GM18507 (cell line): Measurements from ENCODE around the gene EFCAB9.
"Not testable (repeated sequence)": the region's sequence is repeated elsewhere in the genome, so short reads cannot be mapped to it uniquely, and the experiment has no call there.

Experiments used
- DNase-seq: peaks from one replicate; pipeline ENCODE4 v3.0.0; 2011; ENCODE audit warnings: low read depth; ENCODE audit not compliant: insufficient read length; ENCODE audit errors: extremely low spot score
- FAIRE-seq: peaks from 2 replicates; lab custom pipeline; 2011; peaks lifted over from hg19 to GRCh38; lab: Jason Lieb, UNC

EFCAB9 gene

DNA sequence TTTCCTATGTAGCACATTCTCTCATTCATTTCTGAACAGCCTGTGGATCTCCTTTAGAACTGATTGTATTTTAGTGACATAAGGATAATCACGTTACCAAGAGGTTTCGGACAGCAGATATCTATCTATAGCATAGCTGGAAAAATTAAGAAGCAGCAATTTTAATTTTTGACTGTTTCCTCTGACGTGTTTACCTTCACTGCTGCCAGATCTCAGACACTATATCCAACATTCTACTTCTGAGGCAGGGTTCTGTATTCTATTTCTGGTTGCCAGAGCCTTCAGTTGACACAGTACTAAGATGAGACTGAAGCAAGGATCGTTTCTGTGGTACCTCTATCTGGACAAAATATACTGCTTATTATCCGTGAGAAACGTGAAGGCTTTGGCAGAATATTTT lies at the start of gene EFCAB9:
TSS of gene EFCAB9 (plus strand) at position 301 of the 400 bp plus-strand sequence. CDS start at position 302, 1 bp downstream.
- no peak for FAIRE-seq
- no peak for DNase-seq

GRCh38 chr5:172144291-172144815 lies 49.6 kb upstream of the EFCAB9 start:
- no peak for DNase-seq
- no peak for FAIRE-seq

DNA sequence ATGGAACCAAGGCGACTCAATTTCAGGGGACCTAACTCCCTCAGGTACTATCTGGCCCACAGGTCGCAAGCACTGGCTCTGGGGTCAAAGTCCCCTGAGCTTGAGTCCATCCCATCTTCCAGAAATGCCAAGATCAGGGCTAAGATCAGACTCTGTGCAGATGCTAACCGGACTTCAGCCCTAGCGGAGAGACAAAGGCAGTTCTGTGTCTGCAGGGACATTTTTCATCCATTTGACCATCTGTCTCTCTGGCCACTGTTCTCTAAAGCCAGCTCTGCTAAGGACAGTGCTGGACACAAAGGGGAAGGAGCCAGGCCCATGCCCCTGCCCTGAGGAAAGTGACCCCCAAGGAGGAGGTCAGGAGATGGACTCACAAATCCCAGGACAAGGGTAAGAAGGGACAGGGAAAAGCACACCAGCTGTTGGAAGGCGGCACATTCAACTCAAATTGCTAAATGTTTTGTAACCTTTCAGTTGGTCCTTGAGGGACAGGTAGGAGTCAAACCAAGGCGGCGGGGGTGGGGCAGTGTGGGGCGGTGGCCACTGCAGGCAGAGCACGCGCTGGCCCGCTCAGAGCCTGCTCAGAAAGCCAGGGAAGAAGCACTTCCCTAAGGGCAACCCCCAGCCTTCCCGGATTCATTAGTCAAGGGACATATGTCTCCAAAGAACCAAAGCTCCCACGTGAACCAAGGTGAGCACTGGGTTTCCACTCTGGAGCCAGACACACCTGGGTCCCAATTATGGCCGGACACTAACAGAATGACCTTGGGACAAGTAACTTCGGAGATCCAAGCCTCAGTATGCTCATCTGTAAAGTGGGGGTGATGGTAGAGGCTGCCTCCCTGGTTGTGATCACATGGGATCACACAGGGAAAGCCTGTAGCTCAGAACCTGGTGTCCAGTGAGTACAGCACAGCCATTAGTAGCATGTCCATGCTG lies 48.8 kb upstream of the EFCAB9 start:
- no peak for DNase-seq
- no peak for FAIRE-seq

DNA sequence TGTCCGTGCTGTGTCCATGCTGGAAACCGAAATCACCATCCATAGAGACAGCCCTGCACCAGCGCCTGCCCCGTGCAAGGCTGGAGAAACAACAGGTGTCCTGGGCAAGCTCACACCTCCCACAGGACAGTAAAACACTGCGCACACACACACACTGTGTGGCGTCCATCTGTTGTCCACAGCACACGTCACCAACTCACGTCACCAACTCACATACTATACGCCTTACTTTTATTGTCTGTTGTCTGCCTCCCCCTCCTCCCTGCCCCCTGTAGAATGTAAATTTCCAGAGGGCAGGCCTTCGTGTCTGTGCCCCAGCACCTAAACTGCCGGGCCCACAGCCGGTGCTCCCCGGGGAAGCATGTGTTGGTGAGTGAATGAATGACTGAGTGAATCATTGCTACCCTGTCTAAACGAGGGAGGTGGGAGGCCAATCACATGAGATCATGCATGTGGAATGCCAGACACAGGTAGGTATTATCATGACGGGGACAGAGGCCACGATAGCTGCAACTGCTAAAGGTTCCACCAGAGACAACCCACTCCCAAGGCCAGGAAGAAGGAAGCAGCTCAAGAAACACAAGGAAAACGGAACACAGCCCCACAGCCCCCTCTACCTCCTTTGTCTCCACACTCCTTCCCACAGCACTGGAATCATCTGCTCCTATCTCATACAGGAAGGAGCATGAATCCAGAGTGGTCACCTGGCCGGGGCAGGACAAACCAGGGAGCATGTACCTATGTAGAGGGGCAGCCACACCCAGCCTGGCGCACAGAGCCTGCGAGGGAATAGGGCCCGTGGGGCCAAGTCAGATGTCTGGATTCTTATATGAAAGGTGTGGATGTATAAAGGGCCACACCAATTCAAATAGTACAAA lies 47.9 kb upstream of the EFCAB9 start:
- DNase-seq = no peak
- no peak for FAIRE-seq

DNA sequence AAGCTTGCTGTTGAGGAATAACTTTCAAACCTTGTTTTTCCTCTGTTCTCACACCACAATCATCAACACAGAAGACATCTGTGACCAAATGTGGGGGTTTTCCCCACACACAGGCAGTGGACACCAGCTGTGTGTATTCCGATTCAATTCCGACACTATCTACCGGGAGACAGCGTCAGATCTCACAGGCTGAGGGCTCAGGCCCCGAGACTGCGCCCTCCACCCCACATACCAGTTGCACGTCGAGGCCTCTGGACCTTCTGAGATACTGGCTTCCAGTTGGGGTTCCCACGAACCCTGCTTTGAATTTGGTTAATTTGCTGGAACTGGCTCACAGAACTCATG lies 47.3 kb upstream of the EFCAB9 start:
- FAIRE-seq = no peak

GRCh38 chr5:172147857-172148256 lies 46.1 kb upstream of the EFCAB9 start:
- no peak for DNase-seq
- FAIRE-seq = no peak

More for the DNA sequence above, 47.3 kb upstream of the EFCAB9 start:
- no peak for DNase-seq

- FAIRE-seq = no peak
- DNase-seq = no peak
Observed at GRCh38 chr5:172148381-172148780, 45.6 kb upstream of the EFCAB9 start.

- FAIRE-seq = no peak
Observed at GRCh38 chr5:172149073-172149472, 44.9 kb upstream of the EFCAB9 start.

GRCh38 chr5:172149481-172149880 lies 44.5 kb upstream of the EFCAB9 start:
- not testable (repeated sequence) for FAIRE-seq, DNase-seq

More at GRCh38 chr5:172149073-172149472, 44.9 kb upstream of the EFCAB9 start:
- DNase-seq = no peak

- FAIRE-seq (peak; percentile 78), DNase-seq (peak; percentile 22)
Observed at GRCh38 chr5:172150514-172151425, 43.2 kb upstream of the EFCAB9 start.

DNA sequence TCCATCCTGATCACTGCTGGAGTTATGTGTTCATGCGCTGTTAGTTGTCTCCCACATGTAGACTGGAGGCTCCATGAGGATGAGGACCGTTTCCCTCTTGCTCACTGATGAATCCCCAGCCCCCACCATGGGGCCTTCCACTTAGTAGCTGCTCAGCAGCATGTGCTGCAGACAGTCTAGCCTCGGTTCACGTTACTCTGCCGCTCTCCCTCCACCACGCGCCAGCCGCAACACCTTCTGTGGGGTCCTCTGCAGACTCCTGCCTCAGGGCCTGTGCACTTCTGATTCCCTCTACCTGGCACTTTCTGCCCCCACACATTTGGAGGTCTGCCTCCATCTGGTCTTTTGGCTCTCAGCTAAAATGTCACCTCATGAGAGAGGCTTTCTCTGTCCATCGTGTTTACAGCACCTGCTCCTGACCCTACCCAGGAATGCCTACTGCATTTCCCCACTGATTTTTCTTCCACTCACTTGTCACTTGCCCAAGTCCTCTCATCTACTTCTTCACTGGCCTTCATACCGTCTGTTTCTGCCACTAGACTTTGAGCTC lies 42.2 kb upstream of the EFCAB9 start:
- FAIRE-seq (no peak), DNase-seq (no peak)

GRCh38 chr5:172153695-172154094 lies 40.3 kb upstream of the EFCAB9 start:
- DNase-seq = no peak
- FAIRE-seq = no peak

DNA sequence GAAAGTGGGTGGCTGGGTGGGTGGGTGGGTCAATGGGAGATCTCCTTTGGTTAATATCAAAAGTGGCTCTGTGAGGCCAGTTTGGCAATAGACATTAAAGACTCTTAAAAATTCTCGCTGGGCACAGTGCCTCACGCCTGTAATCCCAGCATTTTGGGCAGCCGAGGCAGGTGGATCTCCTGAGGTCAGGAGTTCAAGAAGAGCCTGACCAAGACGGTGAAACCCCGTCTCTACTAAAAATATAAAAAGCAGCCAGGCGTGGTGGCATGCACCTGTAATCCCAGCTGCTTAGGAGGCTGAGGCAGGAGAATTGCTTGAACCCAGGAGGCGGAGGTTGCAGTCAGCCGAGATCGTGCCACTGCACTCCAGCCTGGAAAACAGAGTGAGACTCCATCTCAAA lies 38.9 kb upstream of the EFCAB9 start:
- not testable (repeated sequence) for DNase-seq, FAIRE-seq

- DNase-seq = no peak
- no peak for FAIRE-seq
Observed at GRCh38 chr5:172156541-172156994, 37.4 kb upstream of the EFCAB9 start.

DNA sequence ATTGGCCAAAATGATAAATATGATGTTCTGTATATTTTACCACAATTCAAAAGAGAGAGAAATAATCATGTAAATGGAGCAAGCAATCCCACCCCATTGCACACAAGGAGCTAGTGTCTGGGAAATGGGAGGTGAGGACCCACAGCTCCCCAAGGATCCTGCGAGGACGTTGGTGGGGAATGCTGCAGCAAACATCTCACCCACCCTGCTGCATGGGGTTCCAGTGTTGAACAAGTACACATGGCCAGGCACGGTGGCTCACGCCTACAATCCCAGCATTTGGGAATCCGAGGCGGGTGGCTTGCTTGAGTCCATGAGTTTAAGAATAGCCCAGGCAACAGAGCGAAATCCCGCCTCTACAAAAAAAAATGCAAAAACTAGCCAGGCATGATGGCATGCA lies 35.0 kb upstream of the EFCAB9 start:
- FAIRE-seq (no peak), DNase-seq (no peak)

GRCh38 chr5:172160506-172160905 lies 33.5 kb upstream of the EFCAB9 start:
- FAIRE-seq (no peak), DNase-seq (no peak)

DNA sequence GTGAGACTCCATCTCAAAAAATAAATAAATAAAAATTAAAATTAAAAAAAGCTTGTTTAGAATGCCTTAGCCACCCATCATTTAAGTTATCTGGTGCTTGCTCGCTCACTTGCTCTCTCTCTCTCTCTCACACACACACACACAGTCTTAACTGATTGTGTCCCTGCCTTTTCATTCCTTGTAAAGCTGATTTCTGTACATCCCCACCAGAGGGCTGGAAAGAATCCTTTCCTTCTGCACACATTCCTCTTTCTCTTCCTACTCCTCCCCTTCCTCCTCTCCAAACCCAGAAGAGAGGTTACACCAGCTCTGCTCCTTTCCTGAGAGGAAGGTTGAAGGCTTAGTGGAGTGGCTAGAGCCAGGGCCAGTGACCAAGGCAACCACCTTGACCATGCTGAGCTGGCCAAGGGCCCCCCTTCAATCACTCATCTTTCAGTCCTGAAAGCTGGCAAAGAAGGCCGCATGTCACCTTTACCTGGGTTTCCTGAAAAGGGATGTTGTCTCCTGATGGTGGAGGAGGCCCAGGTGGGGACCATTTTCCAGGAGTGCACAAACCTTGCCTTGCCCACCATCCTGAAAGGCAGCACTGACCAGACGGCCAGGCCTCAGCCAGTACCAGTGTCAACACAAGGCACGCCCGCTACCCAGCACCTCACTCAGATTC lies 31.5 kb upstream of the EFCAB9 start:
- DNase-seq (no peak), FAIRE-seq (no peak)

GRCh38 chr5:172162987-172163343 lies 31.0 kb upstream of the EFCAB9 start:
- FAIRE-seq (no peak), DNase-seq (no peak)
